ENCODE measurements around the gene NOVA2. TPM values are rescaled to one million over a fixed set of nuclear protein-coding genes. Genes with fewer than 3 reads are reported as not detected.

The NOVA2 gene
- polyA plus RNA-seq, 1 donor from 2014 or later, result 9.3 TPM

DNA sequence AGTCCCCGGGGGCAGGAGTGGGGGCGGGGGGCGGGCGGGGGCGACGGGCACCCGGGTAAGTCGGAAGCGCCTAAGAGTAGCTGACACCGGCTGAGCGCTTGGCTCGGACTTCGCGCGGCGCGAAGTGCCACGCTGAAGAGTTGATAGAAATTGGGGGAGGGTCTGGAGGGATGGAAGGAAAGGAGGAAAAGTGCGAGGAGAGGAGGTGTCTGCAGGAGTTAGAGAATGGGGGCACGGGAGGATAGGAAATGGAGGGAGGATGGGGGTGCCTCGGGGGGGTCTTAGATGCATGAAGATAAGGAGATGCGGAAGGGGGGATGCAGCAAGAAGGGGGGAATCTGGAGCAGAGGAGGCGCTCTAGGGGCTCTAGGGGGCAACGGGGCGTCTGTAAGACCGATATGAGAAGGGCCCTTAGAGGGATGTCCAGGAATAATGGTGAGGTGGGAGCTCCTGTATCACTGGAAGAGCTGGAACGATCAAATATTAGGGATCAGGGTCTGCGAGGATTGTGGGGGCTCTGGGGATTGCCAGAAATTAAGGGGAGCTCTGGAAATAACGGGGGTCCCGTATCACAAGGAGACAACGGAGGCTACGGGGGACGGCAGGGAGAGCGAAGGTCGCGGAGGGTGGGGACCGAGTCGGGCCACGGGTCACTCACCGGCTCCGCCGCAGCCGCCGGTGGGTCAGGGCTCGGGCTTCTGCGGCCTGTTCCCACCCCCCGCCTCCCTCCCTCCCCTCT, 71.6 kb downstream of the NOVA2 start, which contains the start of gene MYPOP:
TSS of gene MYPOP (minus strand) at position 702 of the 739 bp plus-strand sequence. CDS start 840 bp downstream, outside the sequence.
- Histone ChIP-seq H3K27ac (ENCODE audit: low read length) (peak within 1 kb of the TSS; percentile 89), H3K4me3 (ENCODE audit: low read length) (peak within 1 kb of the TSS; percentile 84), H4K20me1 (ENCODE audit: insufficient read depth) (no peaks in the 10 kb centered on the region), H3K4me2 (ENCODE audit: low read length) (peak within 1 kb of the TSS; percentile 78), H3K79me2 (replicated peaks; ENCODE audit: insufficient read depth, low read length) (no peaks in the 10 kb centered on the region), H3K9me3 (ENCODE audit: low read length) (no peaks in the 10 kb centered on the region), H3K27me3 (ENCODE audit: insufficient read depth, low read depth, low read length) (no peaks in the 10 kb centered on the region), H3K9me2 (ENCODE audit: insufficient read depth, low read length) (no peaks in the 10 kb centered on the region), H3K36me3 (ENCODE audit: insufficient read depth, low read length) (no peaks in the 10 kb centered on the region), H3F3A (ENCODE audit: insufficient read depth, low read length, poor library complexity, severe bottlenecking) (no peaks in the 10 kb centered on the region), H3K9ac (ENCODE audit: low read length) (peak within 1 kb of the TSS; percentile 83), H2AFZ (ENCODE audit: low read depth, low read length) (peak within 1 kb of the TSS; percentile 68)
- TF ChIP-seq EZH2 (IDR thresholded peaks at IDR 0.05; ENCODE audit: borderline replicate concordance, insufficient read depth, low read length, poor library complexity, severe bottlenecking) (no peak), POLR2AphosphoS5 (IDR thresholded peaks at IDR 0.05) (no peak), SMC3 (conservative IDR thresholded peaks at IDR 0.05; ENCODE audit: poor library complexity) (no peak), TAF1 (IDR thresholded peaks at IDR 0.05; ENCODE audit: low read depth) (no peak), MXI1 (conservative IDR thresholded peaks at IDR 0.05; ENCODE audit: poor library complexity, severe bottlenecking) (no peak), EP300 (conservative IDR thresholded peaks at IDR 0.05; ENCODE audit: poor library complexity, severe bottlenecking) (no peak), RAD21 (conservative IDR thresholded peaks at IDR 0.05) (no peak)
- TF ChIP-seq, protein P1, sequence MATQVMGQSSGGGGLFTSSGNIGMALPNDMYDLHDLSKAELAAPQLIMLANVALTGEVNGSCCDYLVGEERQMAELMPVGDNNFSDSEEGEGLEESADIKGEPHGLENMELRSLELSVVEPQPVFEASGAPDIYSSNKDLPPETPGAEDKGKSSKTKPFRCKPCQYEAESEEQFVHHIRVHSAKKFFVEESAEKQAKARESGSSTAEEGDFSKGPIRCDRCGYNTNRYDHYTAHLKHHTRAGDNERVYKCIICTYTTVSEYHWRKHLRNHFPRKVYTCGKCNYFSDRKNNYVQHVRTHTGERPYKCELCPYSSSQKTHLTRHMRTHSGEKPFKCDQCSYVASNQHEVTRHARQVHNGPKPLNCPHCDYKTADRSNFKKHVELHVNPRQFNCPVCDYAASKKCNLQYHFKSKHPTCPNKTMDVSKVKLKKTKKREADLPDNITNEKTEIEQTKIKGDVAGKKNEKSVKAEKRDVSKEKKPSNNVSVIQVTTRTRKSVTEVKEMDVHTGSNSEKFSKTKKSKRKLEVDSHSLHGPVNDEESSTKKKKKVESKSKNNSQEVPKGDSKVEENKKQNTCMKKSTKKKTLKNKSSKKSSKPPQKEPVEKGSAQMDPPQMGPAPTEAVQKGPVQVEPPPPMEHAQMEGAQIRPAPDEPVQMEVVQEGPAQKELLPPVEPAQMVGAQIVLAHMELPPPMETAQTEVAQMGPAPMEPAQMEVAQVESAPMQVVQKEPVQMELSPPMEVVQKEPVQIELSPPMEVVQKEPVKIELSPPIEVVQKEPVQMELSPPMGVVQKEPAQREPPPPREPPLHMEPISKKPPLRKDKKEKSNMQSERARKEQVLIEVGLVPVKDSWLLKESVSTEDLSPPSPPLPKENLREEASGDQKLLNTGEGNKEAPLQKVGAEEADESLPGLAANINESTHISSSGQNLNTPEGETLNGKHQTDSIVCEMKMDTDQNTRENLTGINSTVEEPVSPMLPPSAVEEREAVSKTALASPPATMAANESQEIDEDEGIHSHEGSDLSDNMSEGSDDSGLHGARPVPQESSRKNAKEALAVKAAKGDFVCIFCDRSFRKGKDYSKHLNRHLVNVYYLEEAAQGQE (IDR thresholded peaks at IDR 0.05; ENCODE audit: borderline replicate concordance), result no peak
- TF ChIP-seq, protein P2, sequence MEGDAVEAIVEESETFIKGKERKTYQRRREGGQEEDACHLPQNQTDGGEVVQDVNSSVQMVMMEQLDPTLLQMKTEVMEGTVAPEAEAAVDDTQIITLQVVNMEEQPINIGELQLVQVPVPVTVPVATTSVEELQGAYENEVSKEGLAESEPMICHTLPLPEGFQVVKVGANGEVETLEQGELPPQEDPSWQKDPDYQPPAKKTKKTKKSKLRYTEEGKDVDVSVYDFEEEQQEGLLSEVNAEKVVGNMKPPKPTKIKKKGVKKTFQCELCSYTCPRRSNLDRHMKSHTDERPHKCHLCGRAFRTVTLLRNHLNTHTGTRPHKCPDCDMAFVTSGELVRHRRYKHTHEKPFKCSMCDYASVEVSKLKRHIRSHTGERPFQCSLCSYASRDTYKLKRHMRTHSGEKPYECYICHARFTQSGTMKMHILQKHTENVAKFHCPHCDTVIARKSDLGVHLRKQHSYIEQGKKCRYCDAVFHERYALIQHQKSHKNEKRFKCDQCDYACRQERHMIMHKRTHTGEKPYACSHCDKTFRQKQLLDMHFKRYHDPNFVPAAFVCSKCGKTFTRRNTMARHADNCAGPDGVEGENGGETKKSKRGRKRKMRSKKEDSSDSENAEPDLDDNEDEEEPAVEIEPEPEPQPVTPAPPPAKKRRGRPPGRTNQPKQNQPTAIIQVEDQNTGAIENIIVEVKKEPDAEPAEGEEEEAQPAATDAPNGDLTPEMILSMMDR (IDR thresholded peaks at IDR 0.05; ENCODE audit: poor library complexity, severe bottlenecking), result no peak

DNA sequence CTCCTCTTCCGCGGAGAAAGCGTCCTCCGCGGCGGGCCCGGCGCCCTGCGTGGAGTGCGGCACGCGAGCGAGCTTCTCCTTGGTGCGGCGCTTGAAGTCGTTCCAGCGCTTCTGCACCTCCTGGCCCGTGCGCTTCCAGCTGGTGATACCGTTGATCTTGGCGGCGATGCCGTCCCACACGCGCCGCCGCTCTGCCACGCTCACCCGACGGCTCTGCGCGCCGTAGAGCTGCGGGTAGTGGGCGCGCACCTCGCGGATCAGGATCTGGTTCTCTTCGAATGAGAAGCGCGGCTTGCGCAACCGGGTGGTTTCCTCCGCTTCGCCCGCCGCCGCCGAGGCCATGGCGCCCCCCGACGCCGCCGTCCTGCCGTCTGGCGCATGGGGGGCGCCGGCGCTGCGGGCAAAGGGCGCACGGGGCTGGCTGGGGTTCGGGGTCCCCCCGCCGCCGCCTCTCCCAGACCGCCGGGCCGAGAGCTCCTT, 72.2 kb downstream of the NOVA2 start:
- H3K9ac ChIP-seq (ENCODE audit: low read length), result peak overlapping the region; percentile 83
- no peak overlapping the region for H2AFZ ChIP-seq (ENCODE audit: low read depth, low read length)
- no peak for TF ChIP-seq RAD21 (conservative IDR thresholded peaks at IDR 0.05)
- TF ChIP-seq, protein P2 (IDR thresholded peaks at IDR 0.05; ENCODE audit: poor library complexity, severe bottlenecking), result no peak
- TF ChIP-seq TAF1 (IDR thresholded peaks at IDR 0.05; ENCODE audit: low read depth), result no peak
- TF ChIP-seq EP300 (conservative IDR thresholded peaks at IDR 0.05; ENCODE audit: poor library complexity, severe bottlenecking), result no peak
- TF ChIP-seq MXI1 (conservative IDR thresholded peaks at IDR 0.05; ENCODE audit: poor library complexity, severe bottlenecking), result no peak

More for the DNA sequence above, 72.2 kb downstream of the NOVA2 start:
- H4K20me1 ChIP-seq (ENCODE audit: insufficient read depth), result no peaks in the 10 kb centered on the region
- no peaks in the 10 kb centered on the region for H3K79me2 ChIP-seq (replicated peaks; ENCODE audit: insufficient read depth, low read length)
- peak overlapping the region; percentile 84 for H3K4me3 ChIP-seq (ENCODE audit: low read length)
- no peaks in the 10 kb centered on the region for H3F3A ChIP-seq (ENCODE audit: insufficient read depth, low read length, poor library complexity, severe bottlenecking)
- peak overlapping the region; percentile 11 for H3K4me2 ChIP-seq (ENCODE audit: low read length)
- H3K27me3 ChIP-seq (ENCODE audit: insufficient read depth, low read depth, low read length), result no peaks in the 10 kb centered on the region
- no peaks in the 10 kb centered on the region for H3K9me2 ChIP-seq (ENCODE audit: insufficient read depth, low read length)
- H3K27ac ChIP-seq (ENCODE audit: low read length), result no peak overlapping the region
- no peaks in the 10 kb centered on the region for H3K9me3 ChIP-seq (ENCODE audit: low read length)
- no peaks in the 10 kb centered on the region for H3K36me3 ChIP-seq (ENCODE audit: insufficient read depth, low read length)

Data from neural cell (in vitro differentiated cells).